ENCODE data around the gene HSP90AB1. TPM values are rescaled to one million over a fixed set of nuclear protein-coding genes. Genes with fewer than 3 reads are reported as not detected.

HSP90AB1 gene
- polyA plus RNA-seq, 3 donors, result 1,185 to 1,258 (median 1,228) TPM

DNA sequence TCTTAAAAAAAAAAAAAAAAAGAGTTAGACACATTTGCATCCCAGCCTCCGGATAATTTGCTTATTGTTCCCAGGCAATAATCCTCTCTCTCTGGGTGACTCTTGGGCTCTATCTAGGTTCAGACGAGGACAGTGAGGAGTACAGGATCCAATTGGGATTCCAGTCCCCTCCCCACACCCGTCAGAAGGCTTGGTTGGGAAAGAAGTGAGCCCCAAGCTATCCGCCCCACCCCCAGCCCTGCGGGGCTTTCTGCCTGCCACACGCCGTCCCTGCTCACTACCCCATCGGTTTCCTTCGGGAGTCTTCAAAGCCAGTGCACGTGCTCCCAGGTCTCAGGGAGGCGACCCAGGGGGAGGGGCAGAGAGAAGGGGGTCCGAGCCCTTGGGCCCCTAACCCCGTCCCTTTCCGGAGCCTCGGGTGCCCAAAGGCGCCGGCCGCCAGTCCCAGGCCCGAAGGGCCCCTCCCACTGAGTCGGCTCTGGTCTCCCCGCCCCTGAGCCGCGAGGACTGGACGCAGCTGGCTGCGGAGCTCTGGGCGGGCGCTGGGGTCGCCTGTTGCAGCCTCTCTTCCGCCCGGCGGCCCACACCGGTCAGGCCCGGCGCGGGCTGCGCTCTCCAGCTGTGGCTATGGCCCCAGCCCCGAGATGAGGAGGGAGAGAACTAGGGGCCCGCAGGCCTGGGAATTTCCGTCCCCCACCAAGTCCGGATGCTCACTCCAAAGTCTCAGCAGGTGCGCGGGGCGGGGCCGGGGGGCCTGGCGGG lies 27.7 kb upstream of the HSP90AB1 start:
- DNase-seq (ENCODE audit: extremely low read depth in 1 of 11, low read depth in 9 of 11, low spot score in 4 of 11), result peak in 9 of 11 donors; percentile 71 to 91 (median 86)

DNA sequence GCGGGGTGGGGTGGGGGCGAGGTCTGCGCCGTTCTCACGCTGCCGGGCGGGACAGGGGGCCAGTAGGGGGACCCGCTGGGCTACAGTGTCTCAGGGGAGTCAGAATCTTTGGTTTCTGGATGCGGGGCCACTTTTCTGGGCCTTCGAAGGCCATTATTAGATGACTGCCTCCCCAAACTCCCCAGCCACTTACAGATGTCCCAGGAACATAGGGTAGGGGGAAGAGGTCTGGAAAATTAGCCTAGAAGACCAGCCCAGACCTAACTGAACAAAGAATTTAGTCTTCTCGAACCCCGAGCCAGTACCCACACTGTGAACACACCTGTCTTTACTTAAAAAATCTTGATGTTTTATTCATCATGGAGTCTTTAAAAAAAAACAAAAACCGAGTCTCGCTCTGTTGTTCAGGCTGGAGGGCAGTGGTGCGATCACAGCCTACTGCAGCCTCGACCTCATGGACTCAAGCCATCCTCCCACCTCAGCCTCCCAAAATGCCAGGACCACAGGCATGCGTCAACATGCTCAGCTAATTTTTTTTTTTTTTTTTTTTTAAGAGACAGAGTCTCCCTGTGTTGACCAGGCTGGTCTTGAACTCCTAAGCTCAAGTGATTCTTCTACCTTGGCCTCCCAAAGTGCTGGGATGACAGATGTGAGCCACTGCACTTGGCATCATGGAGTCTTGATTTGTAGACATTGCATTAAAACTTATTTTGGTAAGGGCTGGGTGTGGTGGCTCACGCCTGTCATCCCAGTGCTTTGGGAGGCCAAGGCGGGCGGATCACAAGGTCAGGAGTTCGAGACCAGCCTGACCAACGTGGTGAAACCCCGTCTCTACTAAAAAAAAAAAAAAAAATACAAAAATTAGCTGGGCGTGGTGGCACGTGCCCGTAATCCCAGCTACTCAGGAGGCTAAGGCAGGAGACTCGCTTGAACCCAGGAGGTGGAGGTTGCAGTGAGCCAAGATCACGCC lies 26.8 kb upstream of the HSP90AB1 start:
- no peak for DNase-seq (ENCODE audit: extremely low read depth in 1 of 11, low read depth in 9 of 11, low spot score in 4 of 11)

DNA sequence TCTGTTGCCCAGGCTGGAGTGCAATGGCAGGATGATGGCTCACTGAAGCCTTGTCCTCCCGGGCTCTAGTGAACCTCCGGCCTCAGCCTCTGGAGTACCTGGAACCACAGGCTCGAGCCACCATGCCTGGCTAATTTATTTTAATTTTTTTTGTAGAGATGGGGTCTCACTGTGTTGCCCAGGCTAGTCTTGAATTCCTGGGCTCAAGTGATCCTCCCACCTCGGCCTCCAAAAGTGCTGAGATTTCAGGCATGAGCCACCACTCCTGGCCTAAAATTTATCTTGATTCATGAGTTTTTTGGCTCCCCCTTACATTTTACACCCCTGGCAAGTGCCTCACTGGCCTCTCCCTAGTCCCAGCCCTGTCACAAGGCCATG lies 26.0 kb upstream of the HSP90AB1 start:
- DNase-seq (ENCODE audit: extremely low read depth in 1 of 11, low read depth in 9 of 11, low spot score in 4 of 11), result no peak

DNA sequence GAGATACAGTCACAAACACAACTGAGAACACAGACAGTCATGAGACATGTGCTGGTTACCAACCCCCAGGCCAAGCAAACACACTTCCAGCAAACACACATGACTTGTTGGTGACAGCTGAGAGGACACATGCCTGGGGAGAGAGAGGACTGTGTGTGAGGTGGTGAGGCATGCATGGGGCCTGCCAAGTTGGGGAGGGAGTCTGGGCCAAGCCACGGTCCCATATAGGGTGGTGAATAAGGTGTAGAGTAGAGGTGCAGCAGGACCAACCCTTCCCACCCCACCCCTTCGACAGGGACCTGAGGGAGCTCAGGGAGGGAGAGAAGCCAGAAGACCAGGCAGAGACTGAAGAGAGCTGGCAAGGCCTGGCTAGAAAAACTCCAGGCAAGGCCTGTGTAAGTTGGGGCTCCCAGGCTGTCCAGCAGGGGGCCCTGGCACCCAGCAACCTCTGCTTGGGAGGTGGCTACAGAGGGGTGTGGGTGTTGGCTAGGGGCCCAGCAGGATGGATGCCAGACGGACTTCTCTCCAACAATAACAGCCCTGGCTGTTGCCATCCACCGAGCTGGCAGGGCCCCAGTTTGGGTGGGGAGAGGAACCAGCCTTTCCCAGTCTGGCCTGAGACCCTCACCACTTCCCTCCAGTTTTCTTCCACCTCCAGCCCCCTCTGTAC lies 25.5 kb upstream of the HSP90AB1 start:
- DNase-seq (ENCODE audit: extremely low read depth in 1 of 11, low read depth in 9 of 11, low spot score in 4 of 11), result no peak

- DNase-seq (ENCODE audit: extremely low read depth in 1 of 11, low read depth in 9 of 11, low spot score in 4 of 11), result no peak
Observed at GRCh38 chr6:44221961-44222335, 25.0 kb upstream of the HSP90AB1 start.

DNA sequence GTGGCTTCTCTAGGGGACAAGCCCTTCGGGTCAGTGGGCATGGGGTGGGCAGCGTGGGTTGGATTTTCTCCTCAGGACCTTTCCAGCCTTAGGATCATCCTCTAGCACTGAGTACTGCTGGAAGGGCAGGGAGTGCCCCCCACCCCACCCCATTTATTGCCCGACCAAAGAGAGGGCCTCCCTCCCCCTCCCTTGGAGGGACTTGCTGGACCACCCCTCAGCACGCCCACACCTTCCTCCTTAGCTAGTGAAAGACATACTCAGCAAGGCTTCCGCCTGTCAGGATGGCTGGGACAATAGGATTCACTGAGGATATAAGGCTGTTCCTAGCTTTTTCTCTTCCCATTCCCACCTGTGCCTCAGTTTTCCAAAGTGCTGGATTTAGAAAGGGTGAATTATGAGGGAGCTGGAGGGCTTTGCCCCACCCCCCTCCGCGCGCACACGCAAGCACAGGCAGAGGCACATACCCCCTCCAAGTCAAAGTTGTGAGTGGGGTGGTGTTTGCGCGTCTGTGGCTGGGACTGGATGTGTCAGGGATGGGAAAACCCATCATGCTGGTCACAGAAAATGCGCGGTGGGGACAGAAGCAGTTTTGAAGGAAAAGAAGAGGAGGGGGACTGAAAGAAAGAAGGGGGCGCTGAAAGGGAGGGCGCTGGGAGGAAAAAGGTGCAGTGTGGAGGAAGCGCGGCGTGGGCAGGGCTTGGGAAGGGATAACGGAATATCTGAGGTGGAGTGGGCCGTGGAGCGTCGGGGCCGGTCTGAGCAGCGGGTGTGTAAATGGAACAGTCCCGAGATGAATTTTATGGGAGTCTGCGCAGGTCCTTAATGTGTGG lies 24.2 kb upstream of the HSP90AB1 start:
- DNase-seq (ENCODE audit: extremely low read depth in 1 of 11, low read depth in 9 of 11, low spot score in 4 of 11), result no peak

GRCh38 chr6:44223319-44224028 lies 23.4 kb upstream of the HSP90AB1 start, which contains the start of gene SLC29A1:
SLC29A1 (plus strand) TSS chr6:44223595; CDS start chr6:44227314, 3,719 bp downstream.
- DNase-seq (ENCODE audit: extremely low read depth in 1 of 11, low read depth in 9 of 11, low spot score in 4 of 11), result no peak

DNA sequence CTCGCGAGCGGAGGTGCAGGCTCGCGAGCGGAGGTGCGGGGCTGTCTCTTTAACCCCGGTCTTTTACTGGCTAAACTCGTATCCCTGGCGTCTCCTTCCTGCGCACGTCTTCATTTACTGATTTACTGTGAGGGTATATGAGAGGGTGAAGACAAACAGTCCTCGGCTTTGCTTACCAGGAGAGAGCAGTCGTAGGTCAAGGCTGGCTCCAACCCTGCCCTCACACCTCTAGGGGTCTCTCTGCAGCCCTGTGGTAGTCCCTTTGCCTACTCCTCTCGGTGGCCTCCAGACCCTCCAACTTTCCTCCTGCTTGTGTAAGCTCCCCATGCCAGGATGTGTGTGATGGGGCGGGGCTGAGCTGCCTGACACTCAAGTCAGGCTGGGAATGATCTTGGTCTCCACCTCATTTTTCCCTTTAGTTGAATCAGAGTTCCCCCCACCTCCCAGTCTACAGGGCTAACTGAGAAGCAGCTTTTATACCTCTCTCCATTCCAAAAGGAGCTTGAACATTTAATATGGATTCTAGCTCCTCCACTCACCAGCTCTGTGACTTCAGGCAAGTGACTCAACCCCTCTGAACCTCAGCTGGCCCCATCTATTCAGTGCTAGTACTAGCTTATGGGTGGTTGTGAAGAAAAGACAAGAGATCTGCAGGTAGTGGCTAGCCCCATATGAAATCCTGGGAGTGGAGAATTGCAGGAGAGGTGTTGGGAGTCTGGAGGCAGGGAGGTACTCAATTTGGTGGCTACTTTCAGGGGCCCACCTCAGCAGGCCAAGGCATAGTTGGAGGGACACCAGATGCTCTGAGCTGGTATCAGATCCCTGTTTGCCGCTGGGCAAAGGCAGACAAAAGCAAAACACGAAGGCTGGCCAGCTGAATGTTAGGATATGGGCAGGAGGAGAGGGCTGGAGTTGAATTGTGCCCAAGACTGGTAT lies 22.6 kb upstream of the HSP90AB1 start:
- no peak for DNase-seq (ENCODE audit: extremely low read depth in 1 of 11, low read depth in 9 of 11, low spot score in 4 of 11)

- no peak for DNase-seq (ENCODE audit: extremely low read depth in 1 of 11, low read depth in 9 of 11, low spot score in 4 of 11)
Observed at GRCh38 chr6:44224965-44225305, 22.0 kb upstream of the HSP90AB1 start.

- DNase-seq (ENCODE audit: extremely low read depth in 1 of 11, low read depth in 9 of 11, low spot score in 4 of 11), result no peak
Observed at GRCh38 chr6:44225579-44226325, 21.1 kb upstream of the HSP90AB1 start.

DNA sequence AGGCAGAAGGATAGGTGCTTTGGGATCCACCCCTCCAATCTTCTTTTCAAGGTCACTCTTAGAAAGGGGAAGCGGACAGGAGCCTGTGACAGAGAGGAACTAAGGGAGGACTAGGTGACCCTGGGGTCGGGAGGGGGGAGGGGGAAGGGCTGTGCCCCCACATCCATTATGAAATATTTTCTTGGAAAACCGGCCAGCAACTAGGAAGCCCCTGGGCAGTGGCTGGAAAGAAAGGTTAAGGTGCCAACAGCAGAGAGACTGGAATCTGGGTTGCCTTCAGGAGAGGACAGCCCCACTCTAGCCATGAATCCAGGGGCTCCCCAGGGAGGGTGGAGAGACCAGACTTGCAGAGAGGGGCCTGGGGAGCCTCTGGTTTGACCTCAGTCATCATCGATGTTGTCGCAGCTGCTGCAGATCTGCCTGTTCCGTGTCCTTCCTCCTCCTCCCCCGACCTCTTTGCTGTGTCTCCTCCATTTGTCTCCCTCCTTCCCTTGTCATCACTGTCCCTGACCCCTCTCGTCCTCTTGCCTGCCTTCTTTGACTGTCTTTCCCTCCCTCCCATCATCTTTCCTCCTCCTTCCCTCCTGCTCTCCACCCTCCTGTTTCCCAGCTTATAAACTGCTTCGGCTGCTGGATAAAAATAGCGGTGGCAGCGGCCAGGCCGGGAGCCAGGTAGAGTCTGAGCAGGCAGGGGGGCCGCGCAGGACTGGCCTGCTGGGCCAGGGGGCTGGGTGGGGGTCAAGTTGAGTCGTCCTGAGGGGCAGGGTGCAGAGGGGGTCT lies 20.3 kb upstream of the HSP90AB1 start:
- no peak for DNase-seq (ENCODE audit: extremely low read depth in 1 of 11, low read depth in 9 of 11, low spot score in 4 of 11)

- no peak for DNase-seq (ENCODE audit: extremely low read depth in 1 of 11, low read depth in 9 of 11, low spot score in 4 of 11)
Observed at GRCh38 chr6:44227148-44227793, 19.6 kb upstream of the HSP90AB1 start.

DNA sequence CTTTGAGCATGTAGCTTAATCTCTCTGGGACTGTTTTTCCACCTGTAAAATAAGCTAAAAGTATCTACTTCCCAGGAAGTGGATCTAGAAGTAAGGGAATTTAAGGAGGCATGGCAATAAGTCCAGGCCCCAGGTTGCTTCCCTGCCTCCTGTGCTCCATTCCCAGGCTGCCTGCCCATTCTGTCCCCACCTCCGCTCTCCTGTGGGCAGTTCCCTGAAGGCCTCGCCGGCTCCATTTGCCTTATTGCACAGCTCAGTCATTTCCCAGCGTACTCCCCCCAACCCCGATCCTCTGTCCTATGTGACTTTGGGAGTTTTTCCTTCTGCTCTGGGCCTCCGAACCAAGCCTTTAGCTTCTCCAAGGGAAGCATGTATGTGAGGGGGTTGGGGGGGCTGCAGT lies 18.9 kb upstream of the HSP90AB1 start:
- no peak for DNase-seq (ENCODE audit: extremely low read depth in 1 of 11, low read depth in 9 of 11, low spot score in 4 of 11)

- no peak for DNase-seq (ENCODE audit: extremely low read depth in 1 of 11, low read depth in 9 of 11, low spot score in 4 of 11)
Observed at GRCh38 chr6:44228433-44228832, 18.5 kb upstream of the HSP90AB1 start.

- DNase-seq (ENCODE audit: extremely low read depth in 1 of 11, low read depth in 9 of 11, low spot score in 4 of 11), result no peak
Observed at GRCh38 chr6:44228836-44229235, 18.1 kb upstream of the HSP90AB1 start.
